Mononuclear cell (primary cell): ENCODE measurements around the gene CDK11B. TPM values are rescaled to one million over a fixed set of nuclear protein-coding genes. Genes with fewer than 3 reads are reported as not detected.
A peak's percentile ranks its signal among the peaks of the same experiment; 100 is the strongest.

Experiments used
- H3K27me3 ChIP-seq: 2 replicates; pipeline ENCODE4 v1.6.0; 2011; ENCODE audit warnings: low read length, control low read depth; ENCODE audit not compliant: insufficient read depth
- H3K4me1 ChIP-seq: 2 replicates; pipeline ENCODE4 v1.5.1; 2011; ENCODE audit warnings: mild to moderate bottlenecking, low read length, control low read depth; ENCODE audit not compliant: insufficient read depth
- H3K4me3 ChIP-seq: 2 replicates; pipeline ENCODE4 v1.5.1; 2011; ENCODE audit warnings: mild to moderate bottlenecking, low read length, moderate library complexity
- H3K9me3 ChIP-seq: 2 replicates; pipeline ENCODE4 v1.5.1; 2011; ENCODE audit warnings: low read depth, mild to moderate bottlenecking, control low read depth, low read length
- total RNA-seq: library from RNA; depleted of rRNA; stranded (reverse); fragments of >200 nt; gene quantifications from one replicate; pipeline ENCODE4 v1.2.3, GENCODE V29; 2012

Gene CDK11B
- total RNA-seq, 1 donor, result 9.3 TPM

DNA sequence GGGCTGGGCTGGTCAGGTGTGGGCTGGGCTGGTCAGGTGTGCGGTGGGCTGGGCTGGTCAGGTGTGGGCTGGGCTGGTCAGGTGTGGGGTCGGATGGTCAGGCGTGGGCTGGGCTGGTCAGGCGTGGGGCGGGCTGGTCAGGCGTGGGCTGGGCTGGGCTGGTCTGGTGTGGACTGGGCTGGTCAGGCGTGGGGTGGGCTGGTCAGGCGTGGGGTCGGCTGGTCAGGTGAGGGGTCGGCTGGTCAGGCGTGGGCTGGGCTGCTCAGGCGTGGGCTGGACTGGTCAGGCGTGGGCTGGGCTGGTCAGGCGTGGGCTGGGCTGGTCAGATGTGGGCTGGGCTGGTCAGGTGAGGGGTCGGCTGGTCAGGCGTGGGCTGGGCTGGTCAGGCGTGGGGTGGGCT, 53.1 kb downstream of the CDK11B start:
- no peak overlapping the region for H3K4me3 ChIP-seq
- no peaks in the 10 kb centered on the region for H3K27me3 ChIP-seq
- no peaks in the 10 kb centered on the region for H3K9me3 ChIP-seq
- H3K4me1 ChIP-seq, result peaks cover 29% of the 10 kb centered on the region

DNA sequence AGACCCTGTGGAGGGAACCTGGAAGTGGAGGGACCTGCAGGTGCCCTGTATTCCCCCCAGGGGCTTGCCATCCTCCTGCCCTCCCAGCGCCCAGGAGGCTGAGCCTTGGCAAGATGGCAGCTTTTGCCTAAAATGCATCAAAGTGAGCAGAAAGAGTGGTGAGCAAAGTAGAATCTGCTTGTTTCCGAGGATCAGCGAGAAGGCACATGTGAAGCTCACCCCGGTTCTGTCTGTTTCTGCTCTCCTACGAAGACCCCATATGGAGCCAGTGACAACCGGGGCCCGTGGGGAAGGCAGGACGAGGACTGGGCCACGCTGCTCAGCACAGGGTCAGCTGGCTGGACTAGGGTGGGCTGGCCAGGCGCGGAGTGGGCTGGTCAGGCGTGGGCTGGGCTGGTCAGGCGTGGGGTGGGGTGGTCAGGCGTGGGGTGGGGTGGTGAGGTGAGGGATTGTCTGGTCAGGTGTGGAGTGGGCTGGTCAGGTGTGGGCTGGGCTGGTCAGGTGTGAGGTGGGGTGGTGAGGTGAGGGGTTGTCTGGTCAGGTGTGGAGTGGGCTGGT, 53.7 kb downstream of the CDK11B start:
- Histone ChIP-seq H3K27me3 (no peaks in the 10 kb centered on the region), H3K4me1 (peaks cover 34% of the 10 kb centered on the region), H3K9me3 (no peaks in the 10 kb centered on the region), H3K4me3 (no peak overlapping the region)

DNA sequence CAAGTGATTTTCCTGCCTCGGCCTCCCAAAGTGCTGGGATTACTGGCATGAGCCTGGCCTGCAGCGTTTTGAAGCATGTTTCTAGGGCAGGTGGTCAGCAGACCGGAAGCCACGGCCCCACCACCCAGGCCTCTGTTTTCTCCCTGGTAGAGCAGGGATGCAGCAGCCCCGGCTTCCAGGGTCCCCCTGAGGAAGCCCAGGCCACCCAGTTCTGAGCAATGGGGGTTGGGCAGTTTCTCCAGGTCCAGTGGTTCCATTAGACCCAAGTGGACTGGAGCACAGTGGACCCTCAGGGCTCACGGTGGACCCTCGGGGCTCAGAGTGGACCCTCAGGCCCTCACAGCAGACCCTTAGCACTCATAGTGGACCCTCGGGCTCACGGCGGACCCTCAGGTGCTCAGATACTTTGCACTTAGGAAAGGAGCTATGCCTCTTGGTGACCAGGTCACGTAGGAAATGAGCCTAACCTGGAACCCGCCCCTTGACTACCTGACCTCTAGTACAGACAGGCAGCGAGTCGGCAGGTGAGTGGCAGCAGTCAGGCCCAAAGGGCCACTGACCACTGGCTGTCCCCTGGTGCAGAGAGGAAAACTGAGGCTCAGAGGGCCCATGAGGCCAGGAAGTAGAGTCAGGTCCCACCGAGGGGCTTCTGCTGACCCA, 54.3 kb downstream of the CDK11B start:
- Histone ChIP-seq H3K4me1 (peaks cover 34% of the 10 kb centered on the region), H3K27me3 (no peaks in the 10 kb centered on the region), H3K4me3 (no peak overlapping the region), H3K9me3 (no peaks in the 10 kb centered on the region)

DNA sequence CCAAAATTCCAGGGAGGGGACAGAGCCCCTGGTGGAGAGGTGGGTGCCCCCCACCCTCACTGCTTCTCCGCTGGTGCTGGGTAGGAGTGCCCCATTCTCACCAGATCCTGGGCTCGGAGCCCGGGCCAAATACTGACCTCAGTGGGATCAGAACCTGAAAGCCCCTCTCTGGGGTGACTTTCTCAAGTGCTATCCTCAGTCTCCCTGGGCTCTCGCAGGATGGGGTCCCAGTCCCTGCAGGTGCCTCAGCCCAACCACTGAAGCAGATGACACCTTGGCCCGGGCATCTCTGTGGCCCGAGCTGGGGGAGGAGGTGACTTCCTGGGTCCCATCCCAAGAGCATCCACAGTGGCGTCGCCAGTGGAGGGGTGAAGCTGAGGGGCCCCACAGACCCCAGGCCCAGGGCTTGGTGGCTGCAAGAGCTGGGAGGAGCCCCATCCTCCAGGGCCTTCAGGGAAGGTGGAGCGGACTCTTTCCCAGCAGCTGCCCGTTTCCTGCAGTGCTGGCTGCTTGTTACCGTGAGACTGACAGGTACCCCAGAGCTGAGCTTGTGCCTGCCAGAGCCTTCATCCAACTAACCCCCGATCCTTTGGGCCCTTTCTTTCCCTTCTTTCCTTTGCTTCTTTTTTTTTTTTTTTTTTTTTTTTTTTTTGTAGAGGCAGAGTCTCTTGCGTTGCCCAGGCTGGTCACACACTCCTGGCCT, 55.0 kb downstream of the CDK11B start:
- no peaks in the 10 kb centered on the region for H3K9me3 ChIP-seq
- H3K4me3 ChIP-seq, result no peak overlapping the region
- peaks cover 41% of the 10 kb centered on the region for H3K4me1 ChIP-seq
- H3K27me3 ChIP-seq, result no peaks in the 10 kb centered on the region

DNA sequence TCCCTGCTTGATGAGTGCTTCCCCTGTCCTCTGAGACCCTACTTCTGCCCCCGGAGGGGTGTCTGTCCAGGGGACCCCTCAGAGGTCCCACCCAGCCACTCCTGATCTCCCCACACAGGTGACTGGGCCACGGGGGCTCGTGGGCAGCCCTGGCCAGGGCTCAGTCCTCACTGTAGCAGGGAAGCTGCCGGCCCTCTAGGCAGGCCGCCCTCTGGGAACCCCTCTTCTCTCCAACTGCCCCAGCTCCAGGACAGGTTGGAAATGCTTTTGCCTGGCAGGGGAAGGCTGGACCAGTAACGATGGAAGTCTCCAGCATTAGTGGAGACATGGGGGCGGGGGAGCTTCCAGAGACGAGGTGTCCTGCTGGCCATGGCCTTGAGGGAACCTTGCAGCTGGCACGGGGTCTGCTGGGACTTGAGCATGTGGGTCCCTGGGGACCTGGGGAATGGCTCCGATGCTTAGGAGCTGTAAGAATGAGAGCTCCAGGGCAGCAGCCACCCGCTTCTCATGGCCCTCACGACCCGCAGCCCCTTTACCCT, 55.8 kb downstream of the CDK11B start:
- H3K9me3 ChIP-seq, result no peaks in the 10 kb centered on the region
- H3K27me3 ChIP-seq, result no peaks in the 10 kb centered on the region
- H3K4me1 ChIP-seq, result peaks cover 41% of the 10 kb centered on the region
- no peak overlapping the region for H3K4me3 ChIP-seq

DNA sequence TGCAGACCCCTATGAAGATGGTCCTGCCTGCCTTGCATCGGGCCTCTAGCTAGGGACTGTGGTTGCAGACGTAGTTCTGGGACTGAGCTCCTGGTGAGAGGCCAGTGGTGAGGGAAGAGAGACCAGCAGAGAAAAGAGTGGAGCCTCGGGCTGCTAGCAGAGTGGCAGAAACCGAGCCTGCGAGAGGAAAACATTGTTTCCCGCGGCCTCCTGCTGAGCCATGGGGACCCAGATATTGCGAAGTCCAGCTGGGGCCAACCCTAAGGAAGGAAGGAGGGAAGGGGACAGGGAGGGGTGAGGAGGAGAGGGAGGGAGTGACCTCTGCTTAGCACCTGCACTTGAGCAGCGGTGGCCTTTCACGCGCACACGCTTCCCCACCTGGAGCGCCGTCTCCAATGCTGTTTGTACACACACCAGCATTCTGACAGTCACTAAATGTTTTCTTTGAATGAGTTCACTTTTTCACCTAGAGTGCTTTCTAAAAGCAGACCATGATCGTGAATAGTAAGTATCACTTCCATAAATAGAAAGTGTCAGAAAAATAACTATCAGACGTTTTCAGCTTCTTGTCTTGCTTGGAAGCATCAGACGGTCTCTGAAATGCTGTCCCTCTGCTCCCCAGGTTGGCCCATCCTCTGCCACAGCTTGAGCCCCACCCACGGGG, 56.4 kb downstream of the CDK11B start:
- no peak overlapping the region for H3K4me3 ChIP-seq
- H3K9me3 ChIP-seq, result no peaks in the 10 kb centered on the region
- H3K27me3 ChIP-seq, result no peaks in the 10 kb centered on the region
- peaks cover 38% of the 10 kb centered on the region for H3K4me1 ChIP-seq

DNA sequence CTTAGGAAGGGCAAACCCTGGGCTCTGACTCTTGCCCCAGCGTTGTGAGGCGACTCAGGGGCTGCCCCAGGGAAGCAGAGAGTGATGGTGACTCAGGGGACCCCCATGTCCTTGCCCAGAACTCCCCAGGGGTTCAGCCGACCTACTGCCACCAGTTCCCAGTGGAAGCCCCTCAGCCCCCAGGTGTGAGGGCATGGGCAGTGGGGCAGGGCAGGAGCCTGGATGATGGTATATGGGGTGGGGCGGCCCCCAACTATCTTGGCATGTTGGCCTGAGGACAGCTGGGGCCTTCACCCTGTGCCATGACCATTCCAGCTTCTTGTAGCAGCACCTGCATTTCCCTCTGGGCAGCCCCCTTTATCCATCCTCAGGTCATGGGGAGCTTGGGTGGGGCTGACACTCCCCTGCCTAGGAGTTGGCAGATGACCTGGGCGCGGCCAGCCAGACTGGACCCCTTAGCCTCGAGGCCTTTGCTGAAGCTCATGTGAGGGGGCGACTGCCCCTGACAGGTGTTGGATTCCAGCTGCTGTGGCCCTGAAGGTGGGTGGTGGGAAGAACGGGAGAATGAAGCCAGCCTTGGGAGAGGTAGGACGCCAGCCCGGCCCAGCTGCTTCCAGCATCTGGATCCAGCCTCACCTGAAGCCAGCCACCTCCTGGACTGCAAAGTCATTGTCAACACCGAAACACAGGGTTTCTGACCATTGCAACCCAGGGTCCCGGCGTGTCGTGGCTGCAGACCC, 57.1 kb downstream of the CDK11B start:
- Histone ChIP-seq H3K27me3 (no peaks in the 10 kb centered on the region), H3K4me3 (no peak overlapping the region), H3K9me3 (no peaks in the 10 kb centered on the region), H3K4me1 (peaks cover 31% of the 10 kb centered on the region)

DNA sequence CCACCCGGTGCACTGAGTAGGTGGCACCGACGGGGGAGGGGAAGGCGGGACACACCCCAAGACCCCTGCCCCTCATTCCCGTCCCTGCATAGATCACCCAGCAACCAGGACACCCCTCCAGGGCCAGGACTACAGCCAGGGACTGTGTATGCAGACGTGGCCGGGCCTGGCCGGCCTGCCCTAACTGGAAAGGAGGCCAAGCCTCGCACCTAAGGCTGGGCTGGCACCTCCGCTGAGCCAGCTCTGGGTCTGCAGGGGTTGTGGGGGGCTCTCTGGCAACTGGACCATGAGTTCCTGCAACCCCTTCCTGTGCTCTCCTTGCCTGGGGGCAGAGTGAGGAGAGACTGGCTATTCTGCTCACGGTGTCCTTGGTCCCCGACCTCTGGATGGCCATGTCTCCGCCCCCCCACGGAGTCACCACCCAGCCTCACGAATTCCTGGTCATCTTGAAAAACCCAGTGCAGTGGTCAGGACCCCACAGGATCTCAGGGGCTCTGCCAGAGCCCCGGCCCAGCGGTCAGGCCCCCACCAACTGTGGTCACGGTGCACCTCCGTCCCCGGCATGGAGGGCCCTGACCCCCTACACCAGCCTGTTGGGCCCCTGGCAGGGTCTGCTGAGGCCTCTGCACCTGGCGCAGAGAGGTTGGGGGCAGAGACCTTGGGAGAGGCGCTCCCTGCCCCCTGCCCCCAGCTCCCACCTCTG, 57.8 kb downstream of the CDK11B start:
- Histone ChIP-seq H3K4me1 (peaks cover 27% of the 10 kb centered on the region), H3K4me3 (no peak overlapping the region), H3K27me3 (no peaks in the 10 kb centered on the region), H3K9me3 (no peaks in the 10 kb centered on the region)

DNA sequence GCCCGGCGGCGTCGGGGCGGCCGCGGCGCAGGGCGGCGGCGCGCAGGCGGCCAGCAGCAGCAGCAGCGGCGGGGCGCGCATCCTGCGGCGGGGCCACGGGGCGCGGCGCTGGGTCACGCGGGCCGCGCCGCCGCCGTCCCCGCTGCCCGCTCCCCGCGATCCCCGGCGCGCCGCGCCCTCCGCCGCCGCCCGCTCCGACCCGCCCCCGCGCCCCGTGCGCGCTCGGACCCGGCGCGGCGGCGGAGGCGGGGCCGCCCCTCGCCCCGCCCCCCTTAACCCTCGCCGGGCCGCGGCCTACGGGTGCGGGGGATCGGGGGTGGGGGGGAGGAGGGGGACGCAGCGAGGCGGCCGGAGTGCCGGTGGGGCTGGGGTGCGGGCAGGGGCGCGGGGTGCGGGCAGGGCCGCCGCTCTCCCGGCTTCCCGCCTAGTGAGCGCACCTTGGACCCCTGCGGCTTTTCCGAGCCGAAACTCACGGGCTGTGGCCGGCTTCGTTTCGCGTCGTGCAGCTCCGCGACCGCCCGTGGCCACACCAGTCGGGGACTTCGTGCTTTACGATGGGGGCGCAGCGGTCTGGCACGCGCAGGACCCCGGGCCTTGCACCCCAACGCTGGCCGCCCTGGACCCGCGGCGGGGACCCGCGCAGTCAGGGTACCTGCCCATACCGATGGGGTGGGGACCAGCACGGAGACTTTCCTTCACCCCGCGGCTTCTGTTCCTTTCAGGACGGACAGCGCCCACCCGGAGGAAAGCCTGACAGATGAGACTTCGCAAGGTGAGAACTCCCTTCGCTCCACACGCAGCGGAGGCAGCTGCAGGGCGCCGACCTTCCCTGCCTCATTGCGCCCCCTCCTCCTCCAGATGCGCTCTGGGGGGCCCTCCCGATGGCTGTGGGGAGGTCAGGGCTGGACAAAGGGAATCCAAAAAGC, 58.6 kb downstream of the CDK11B start, which contains the start of gene FNDC10:
TSS of gene FNDC10 (minus strand) at position 201 of the 926 bp plus-strand sequence. CDS start at position 81, 120 bp downstream.
- peaks cover 27% of the 10 kb centered on the region for H3K4me1 ChIP-seq
- peak within 1 kb of the TSS; percentile 16 for H3K4me3 ChIP-seq

DNA sequence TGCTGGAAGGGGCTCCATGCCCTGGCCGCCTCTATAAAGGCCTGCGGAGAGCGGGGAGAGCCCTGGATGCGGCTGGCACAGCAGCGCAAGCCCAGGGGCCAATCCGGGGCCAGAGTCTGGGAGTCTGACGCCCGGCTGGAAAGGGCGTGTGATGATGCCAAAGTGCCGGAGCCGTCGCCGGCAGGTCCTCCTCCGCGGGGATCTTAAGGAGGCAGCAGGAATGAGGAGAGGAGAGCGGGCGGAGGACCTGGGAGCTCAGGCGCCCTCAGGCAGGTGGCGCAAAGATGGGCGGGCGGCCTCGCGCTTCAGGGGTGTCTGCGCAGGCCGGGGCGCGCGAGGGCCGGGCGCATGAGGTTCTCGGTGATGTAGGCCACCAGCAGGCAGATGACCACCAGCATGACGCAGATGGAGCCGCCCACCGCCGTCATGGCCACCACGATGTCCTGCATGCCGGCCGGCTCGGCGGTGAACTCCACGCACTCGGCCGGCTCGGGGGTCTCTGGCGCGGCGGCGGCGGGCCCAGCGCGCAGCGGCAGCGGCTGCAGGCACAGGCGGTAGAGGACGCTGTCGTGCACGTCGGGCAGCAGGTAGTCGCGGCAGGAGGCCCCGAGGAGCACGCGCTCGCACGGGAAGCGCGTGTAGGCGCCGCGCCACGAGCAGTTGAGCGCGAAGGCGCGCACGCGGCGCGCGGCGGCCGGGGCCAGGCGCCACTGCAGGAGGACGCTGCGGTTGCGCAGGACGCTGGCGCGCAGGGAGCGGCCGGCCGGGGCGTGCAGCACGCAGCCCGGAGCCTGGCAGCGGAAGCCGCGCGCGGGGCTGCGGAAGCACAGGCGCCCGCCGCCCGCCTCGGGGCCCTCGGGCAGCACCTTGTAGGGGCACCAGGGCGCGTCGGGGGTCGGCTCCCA, 59.5 kb downstream of the CDK11B start:
- Histone ChIP-seq H3K4me3 (no peak overlapping the region), H3K27me3 (no peaks in the 10 kb centered on the region), H3K4me1 (peaks cover 27% of the 10 kb centered on the region), H3K9me3 (no peaks in the 10 kb centered on the region)

More for the DNA sequence above, 58.6 kb downstream of the CDK11B start, which contains the start of gene FNDC10:
- no peaks in the 10 kb centered on the region for H3K27me3 ChIP-seq
- no peaks in the 10 kb centered on the region for H3K9me3 ChIP-seq

DNA sequence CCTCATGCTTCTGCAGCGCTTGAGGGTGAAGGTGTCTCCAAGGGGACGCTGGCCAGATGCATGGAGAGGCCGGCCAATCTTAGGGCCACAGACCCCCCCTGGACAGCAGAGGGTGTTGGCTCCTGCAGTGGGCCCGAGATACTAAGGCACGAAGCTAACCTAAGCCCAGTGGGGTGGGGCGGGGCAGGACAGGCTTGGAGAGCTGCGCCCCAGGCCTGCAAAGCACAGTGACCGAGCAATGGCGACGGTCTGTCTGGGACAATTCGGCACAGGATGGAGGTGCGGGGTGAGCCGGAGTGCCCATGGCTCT, 60.1 kb downstream of the CDK11B start:
- H3K4me1 ChIP-seq, result peaks cover 27% of the 10 kb centered on the region
- H3K27me3 ChIP-seq, result no peaks in the 10 kb centered on the region
- no peak overlapping the region for H3K4me3 ChIP-seq
- no peaks in the 10 kb centered on the region for H3K9me3 ChIP-seq

DNA sequence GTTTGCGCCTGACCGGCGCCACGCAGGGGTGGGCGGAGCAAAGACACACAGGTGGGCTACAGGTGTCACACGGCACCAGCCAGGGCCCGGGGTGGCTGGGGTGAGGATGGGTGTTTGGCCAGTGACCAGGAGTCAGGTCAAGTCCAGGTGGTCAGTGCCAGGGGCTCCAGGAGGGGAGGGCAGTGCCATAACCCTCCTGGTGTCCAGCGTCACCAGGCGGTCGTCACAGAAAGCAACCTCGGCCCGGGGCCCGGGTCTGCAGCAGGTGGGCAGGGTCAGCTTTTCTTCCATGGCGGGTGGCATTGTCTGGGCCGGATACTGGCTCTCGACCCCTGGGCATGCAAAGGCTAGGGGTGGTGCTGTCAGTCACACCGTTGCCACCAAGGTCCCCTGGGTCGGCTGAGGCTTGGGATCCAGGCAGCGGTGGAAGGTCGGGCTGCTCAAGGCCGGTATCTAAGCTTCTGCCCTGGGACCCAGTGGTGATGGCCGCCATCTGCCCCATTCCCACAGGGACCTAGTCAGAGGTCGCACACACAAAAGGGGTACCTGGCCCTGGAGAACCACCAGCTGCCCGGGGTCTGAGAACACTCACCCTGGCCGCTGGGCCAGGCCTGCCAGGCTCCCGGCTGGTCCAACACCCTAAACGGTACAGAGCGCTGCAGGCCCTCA, 60.6 kb downstream of the CDK11B start:
- Histone ChIP-seq H3K4me1 (peaks cover 27% of the 10 kb centered on the region), H3K27me3 (no peaks in the 10 kb centered on the region), H3K4me3 (no peak overlapping the region), H3K9me3 (no peaks in the 10 kb centered on the region)
